Activated CD8-positive, alpha-beta T cell treated with anti-CD3 and anti-CD28 coated beads for 36 hours (primary cell): ENCODE results near the gene KATNB1. TPM values are rescaled to one million over a fixed set of nuclear protein-coding genes. Genes with fewer than 3 reads are reported as not detected.

Experiments used
- ATAC-seq: fragments of 200-7000 bp; cut with Tn5 transposase; one replicate; pipeline ENCODE4 v1.10.0; 2021; ENCODE audit warnings: mild to moderate bottlenecking, moderate library complexity
- CTCF ChIA-PET: fragments of 350-600 bp; sonication (Branson Sonifier 250); formaldehyde crosslinking; loops from one replicate; lab custom pipeline; 2021; ENCODE audit warnings: antibody characterized with exemption; lab: Charles Lee
- POLR2A ChIA-PET: fragments of 350-600 bp; sonication (Branson Sonifier 250); formaldehyde crosslinking; loops from one replicate; lab custom pipeline; 2021; ENCODE audit warnings: antibody characterized with exemption; lab: Charles Lee
- DNase-seq: peaks from one replicate; pipeline ENCODE4 v3.0.0-alpha.2; 2020
- H3K27ac Mint-ChIP-seq: one replicate; pipeline ENCODE4 v1.8.0; 2021; ENCODE audit warnings: mild to moderate bottlenecking, mixed read lengths
- H3K27me3 Mint-ChIP-seq: one replicate; pipeline ENCODE4 v1.8.0; 2021; ENCODE audit warnings: mixed read lengths
- H3K36me3 Mint-ChIP-seq: one replicate; pipeline ENCODE4 v1.8.0; 2021; ENCODE audit warnings: low read depth, mixed read lengths
- H3K4me1 Mint-ChIP-seq: one replicate; pipeline ENCODE4 v1.8.0; 2021; ENCODE audit warnings: low read depth, mixed read lengths
- H3K4me3 Mint-ChIP-seq: one replicate; pipeline ENCODE4 v1.8.0; 2021; ENCODE audit warnings: mild to moderate bottlenecking, moderate library complexity, mixed read lengths
- H3K9me3 Mint-ChIP-seq: one replicate; pipeline ENCODE4 v1.8.0; 2021; ENCODE audit warnings: mixed read lengths
- CTCF ChIP-seq: fragments of 200-600 bp; IDR thresholded peaks from one replicate; pipeline ENCODE4 v1.8.0; 2022; ENCODE audit warnings: antibody characterized with exemption, mild to moderate bottlenecking
- intact Hi-C: fragments of 100-400 bp; cut with micrococcal nuclease; formaldehyde crosslinking; loops from one replicate; pipeline ENCODE4 v1.10.0; 2022
- total RNA-seq, 2 experiments: library from RNA; stranded (reverse); gene quantifications; one replicate each; pipeline ENCODE4 v1.2.3, GENCODE V29; 2021

KATNB1 gene
- total RNA-seq, 2 experiments from 2014 or later: 35.1 to 39.6 TPM

GRCh38 chr16:57747496-57747895 is 11.9 kb downstream of the KATNB1 start:
- H3K36me3 Mint-ChIP-seq: peaks cover 5% of the 10 kb centered on the region
- intact Hi-C loops: no loop called here
- no peak overlapping the region for H3K27ac Mint-ChIP-seq
- DNase-seq: no peak
- ATAC-seq: no peak
- H3K27me3 Mint-ChIP-seq: no peaks in the 10 kb centered on the region
- POLR2A ChIA-PET: no interaction called here
- CTCF ChIA-PET: interaction anchor here (2.5 kb wide), 1 partner anchor 10 kb away, joined by 9 read pairs; no protein-coding TSS in a partner anchor
- no peaks in the 10 kb centered on the region for H3K9me3 Mint-ChIP-seq
- H3K4me1 Mint-ChIP-seq: no peaks in the 10 kb centered on the region
- no peak overlapping the region for H3K4me3 Mint-ChIP-seq
- TF ChIP-seq CTCF: no peak

- Mint-ChIP-seq H3K9me3 (no peaks in the 10 kb centered on the region), H3K4me1 (no peaks in the 10 kb centered on the region), H3K27ac (no peak overlapping the region), H3K36me3 (peaks cover 3% of the 10 kb centered on the region), H3K4me3 (no peak overlapping the region), H3K27me3 (no peaks in the 10 kb centered on the region)
- intact Hi-C loops: no loop called here
- POLR2A ChIA-PET: no interaction called here
- TF ChIP-seq CTCF: no peak
- CTCF ChIA-PET: interaction anchor here (2.5 kb wide), 1 partner anchor 9 kb away, joined by 9 read pairs; no protein-coding TSS in a partner anchor
- ATAC-seq (no peak), DNase-seq (no peak)
Observed at GRCh38 chr16:57747996-57748395, 12.4 kb downstream of the KATNB1 start.

- Mint-ChIP-seq H3K36me3 (peaks cover 3% of the 10 kb centered on the region), H3K4me1 (no peaks in the 10 kb centered on the region), H3K27me3 (no peaks in the 10 kb centered on the region), H3K4me3 (no peak overlapping the region), H3K27ac (no peak overlapping the region), H3K9me3 (no peaks in the 10 kb centered on the region)
- CTCF ChIA-PET: interaction anchor here (0.7 to 2.5 kb wide), 2 partner anchors 9 to 13 kb away, joined by 3 to 9 read pairs; partner anchors contain the start of gene KATNB1
- intact Hi-C loops: no loop called here
- DNase-seq: no peak
- POLR2A ChIA-PET: no interaction called here
- no peak for TF ChIP-seq CTCF
- ATAC-seq: no peak
Observed at GRCh38 chr16:57748596-57748995, 13.0 kb downstream of the KATNB1 start.

GRCh38 chr16:57749101-57749692 is 13.6 kb downstream of the KATNB1 start:
- peaks cover 3% of the 10 kb centered on the region for H3K36me3 Mint-ChIP-seq
- H3K9me3 Mint-ChIP-seq: no peaks in the 10 kb centered on the region
- DNase-seq (no peak), ATAC-seq (no peak)
- no peak for TF ChIP-seq CTCF
- intact Hi-C loops: no loop called here
- no peak overlapping the region for H3K27ac Mint-ChIP-seq
- H3K4me1 Mint-ChIP-seq: no peaks in the 10 kb centered on the region
- no peaks in the 10 kb centered on the region for H3K27me3 Mint-ChIP-seq
- no peak overlapping the region for H3K4me3 Mint-ChIP-seq
- ChIA-PET POLR2A (no interaction called here), CTCF (interaction anchor here (0.7 to 2.5 kb wide), 2 partner anchors 8 to 14 kb away, joined by 3 to 9 read pairs; partner anchors contain the start of gene KATNB1)

GRCh38 chr16:57749856-57750452 is 14.4 kb downstream of the KATNB1 start:
- peaks cover 5% of the 10 kb centered on the region for H3K36me3 Mint-ChIP-seq
- CTCF ChIA-PET: no interaction called here
- POLR2A ChIA-PET: no interaction called here
- no peaks in the 10 kb centered on the region for H3K4me1 Mint-ChIP-seq
- H3K27ac Mint-ChIP-seq: no peak overlapping the region
- no peaks in the 10 kb centered on the region for H3K9me3 Mint-ChIP-seq
- H3K4me3 Mint-ChIP-seq: no peak overlapping the region
- intact Hi-C loops: no loop called here
- no peaks in the 10 kb centered on the region for H3K27me3 Mint-ChIP-seq
- DNase-seq (no peak), ATAC-seq (no peak)
- TF ChIP-seq CTCF: no peak
